Sigmoid colon (tissue), 7 donors: ENCODE data around the gene OTULINL. TPM values are rescaled to one million over a fixed set of nuclear protein-coding genes. Genes with fewer than 3 reads are reported as not detected.

Source experiments
- DNase-seq: peaks from one replicate; pipeline ENCODE4 v3.0.0-alpha.2; 2019
- H3K27ac ChIP-seq, 4 donors: fragments of 200-600 bp; sonication (generic); one replicate each; pipeline ENCODE4 v1.5.1; 2016 to 2019; ENCODE audit warnings: mild to moderate bottlenecking in 1 of 4
- H3K27me3 ChIP-seq, 3 donors: fragments of 200-600 bp; sonication (generic); one replicate each; pipeline ENCODE4 v1.5.1; 2019; ENCODE audit warnings: mild to moderate bottlenecking in 1 of 3
- H3K36me3 ChIP-seq, 4 donors: fragments of 200-600 bp; sonication (generic); one replicate each; pipeline ENCODE4 v1.5.1; 2016 to 2019
- H3K4me1 ChIP-seq, 4 donors: fragments of 200-600 bp; sonication (generic); one replicate each; pipeline ENCODE4 v1.5.1; 2017 to 2019
- H3K4me3 ChIP-seq, 4 donors: fragments of 200-600 bp; sonication (generic); one replicate each; pipeline ENCODE4 v1.5.1; 2017 to 2019; ENCODE audit warnings: mild to moderate bottlenecking in 2 of 4, moderate library complexity in 1 of 4
- H3K9me3 ChIP-seq, 4 donors: fragments of 200-600 bp in 3 of 4; sonication (generic) in 3 of 4; one replicate each; pipeline versions ENCODE4 v1.5.1 to v1.6.1; 2013 to 2019
- EP300 ChIP-seq, 4 donors: sonication (generic); formaldehyde crosslinking; IDR thresholded peaks; one replicate each; pipeline ENCODE4 v1.6.1; 2017; ENCODE audit warnings: antibody characterized with exemption in 4 of 4
- POLR2A ChIP-seq, 2 donors: fragments of 450-650 bp; IDR thresholded peaks; one replicate each; pipeline ENCODE4 v1.6.1; 2016; ENCODE audit warnings: antibody characterized with exemption in 2 of 2, mild to moderate bottlenecking in 2 of 2, moderate library complexity in 2 of 2
- POLR2AphosphoS5 ChIP-seq, 4 donors: sonication (generic); formaldehyde crosslinking; IDR thresholded peaks; one replicate each; pipeline ENCODE4 v1.6.1; 2017; ENCODE audit warnings: antibody characterized with exemption in 4 of 4
- WGBS, 2 donors: extraction: QIAGEN DNeasy Blood & Tissue Kit; methylation state at CpG; one replicate each; pipeline ENCODE4 v1.1.7; 2013; 5-methylcytosine and 5-hydroxymethylcytosine counted together
- intact Hi-C: fragments of 100-400 bp; cut with DNase I; formaldehyde crosslinking; loops from one replicate; pipeline ENCODE4 v1.15.1; 2023
- polyA plus RNA-seq, 3 donors: library from polyadenylated mRNA; stranded (reverse); fragments of 200-250 nt; gene quantifications; one replicate each; pipeline ENCODE4 v1.2.3, GENCODE V29; 2013
- total RNA-seq, 4 donors: library from RNA; depleted of rRNA; stranded (reverse); fragments of >200 nt; gene quantifications; one replicate each; pipeline ENCODE4 v1.1.0, GENCODE V29; 2016
- TF ChIP-seq, protein P1 (sequence below), 4 experiments: fragments of 450-650 bp in 3 of 4; fragments of 200-600 bp in 1 of 4; IDR thresholded peaks; one replicate each; pipeline ENCODE4 v1.5.1; 2016 to 2019; ENCODE audit warnings: antibody characterized with exemption in 4 of 4, mild to moderate bottlenecking in 3 of 4, moderate library complexity in 2 of 4
- donor health status: healthy with polysubstance abuse.
- donor health status: Bipolar disorder and iron deficiency.
- donor health status: healthy.

The OTULINL gene
- total and polyA plus RNA-seq, 7 donors = 1.9 to 21.1 (median 5.7) TPM

- TF ChIP-seq, protein P1, sequence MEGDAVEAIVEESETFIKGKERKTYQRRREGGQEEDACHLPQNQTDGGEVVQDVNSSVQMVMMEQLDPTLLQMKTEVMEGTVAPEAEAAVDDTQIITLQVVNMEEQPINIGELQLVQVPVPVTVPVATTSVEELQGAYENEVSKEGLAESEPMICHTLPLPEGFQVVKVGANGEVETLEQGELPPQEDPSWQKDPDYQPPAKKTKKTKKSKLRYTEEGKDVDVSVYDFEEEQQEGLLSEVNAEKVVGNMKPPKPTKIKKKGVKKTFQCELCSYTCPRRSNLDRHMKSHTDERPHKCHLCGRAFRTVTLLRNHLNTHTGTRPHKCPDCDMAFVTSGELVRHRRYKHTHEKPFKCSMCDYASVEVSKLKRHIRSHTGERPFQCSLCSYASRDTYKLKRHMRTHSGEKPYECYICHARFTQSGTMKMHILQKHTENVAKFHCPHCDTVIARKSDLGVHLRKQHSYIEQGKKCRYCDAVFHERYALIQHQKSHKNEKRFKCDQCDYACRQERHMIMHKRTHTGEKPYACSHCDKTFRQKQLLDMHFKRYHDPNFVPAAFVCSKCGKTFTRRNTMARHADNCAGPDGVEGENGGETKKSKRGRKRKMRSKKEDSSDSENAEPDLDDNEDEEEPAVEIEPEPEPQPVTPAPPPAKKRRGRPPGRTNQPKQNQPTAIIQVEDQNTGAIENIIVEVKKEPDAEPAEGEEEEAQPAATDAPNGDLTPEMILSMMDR (IDR thresholded peaks at IDR 0.05) = no peak
- TF ChIP-seq POLR2AphosphoS5 (IDR thresholded peaks at IDR 0.05) (no peak), EP300 (IDR thresholded peaks at IDR 0.05) (no peak), POLR2A (IDR thresholded peaks at IDR 0.05) (no peak)
- peak overlapping the region; percentile 47 to 73 (median 64) for H3K27ac ChIP-seq
- 1 to 4% methylated on average over 86 of the region's 86 CpGs for WGBS, 2 donors
- H3K36me3 ChIP-seq = no peaks in the 10 kb centered on the region
- H3K27me3 ChIP-seq = peaks cover 2 to 24% (median 23%) of the 10 kb centered on the region in 3 donors
- H3K4me3 ChIP-seq = peak overlapping the region; percentile 28 to 82 (median 70)
- no peaks in the 10 kb centered on the region for H3K9me3 ChIP-seq
- DNase-seq = peak; percentile 78
- H3K4me1 ChIP-seq = peaks cover 0 to 21% (median 18%) of the 10 kb centered on the region in 4 donors
- intact Hi-C loops = loop anchor here (5.0 to 10.0 kb wide), 3 partner anchors 80 to 187 kb away; partner anchors contain the start of gene OTULIN
Measured at GRCh38 chr5:14581891-14582796, 552 bp downstream of the OTULINL start.

DNA sequence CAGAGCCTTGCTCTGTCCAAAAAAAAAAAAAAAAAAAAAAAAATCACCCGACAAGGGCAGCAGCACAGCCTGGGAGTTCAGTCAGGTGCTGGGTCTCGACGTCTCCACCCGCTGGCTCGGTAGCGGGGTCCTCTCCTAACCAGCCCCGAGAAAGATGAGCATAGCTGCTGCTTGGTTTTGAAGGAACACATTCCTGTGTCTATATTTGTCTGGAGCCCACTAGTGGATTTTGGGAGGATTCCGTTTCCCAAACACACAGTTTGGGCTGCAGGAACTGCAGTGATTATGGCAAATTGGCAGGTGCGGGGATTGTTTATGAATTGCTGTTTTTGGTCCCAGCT lies 1.2 kb downstream of the OTULINL start:
- intact Hi-C loops = loop anchor here (5.0 to 10.0 kb wide), 3 partner anchors 80 to 188 kb away; partner anchors contain the start of gene OTULIN
- peak overlapping the region in 1 of 4 donors; percentile 73 for H3K27ac ChIP-seq
- H3K9me3 ChIP-seq = no peaks in the 10 kb centered on the region
- TF ChIP-seq POLR2AphosphoS5 (IDR thresholded peaks at IDR 0.05) (no peak), POLR2A (IDR thresholded peaks at IDR 0.05) (no peak), EP300 (IDR thresholded peaks at IDR 0.05) (no peak)
- TF ChIP-seq, protein P1 (IDR thresholded peaks at IDR 0.05) = no peak
- no peaks in the 10 kb centered on the region for H3K36me3 ChIP-seq
- H3K4me1 ChIP-seq = peaks cover 0 to 21% (median 18%) of the 10 kb centered on the region in 4 donors
- no peak for DNase-seq
- peak overlapping the region; percentile 28 to 82 (median 70) for H3K4me3 ChIP-seq
- 11 to 49% methylated on average over 9 of the region's 9 CpGs for WGBS, 2 donors
- H3K27me3 ChIP-seq = peaks cover 0 to 21% (median 17%) of the 10 kb centered on the region in 3 donors

- intact Hi-C loops = loop anchor here (5.0 to 10.0 kb wide), 3 partner anchors 77 to 190 kb away; partner anchors contain the start of gene OTULIN
- H3K36me3 ChIP-seq = no peaks in the 10 kb centered on the region
- no peaks in the 10 kb centered on the region for H3K9me3 ChIP-seq
- no peak for DNase-seq
- H3K27ac ChIP-seq = no peak overlapping the region
- H3K4me1 ChIP-seq = peaks cover 0 to 21% (median 18%) of the 10 kb centered on the region in 4 donors
- WGBS, 2 donors = 88 to 93% methylated on average over 7 of the region's 7 CpGs
- TF ChIP-seq, protein P1 (IDR thresholded peaks at IDR 0.05) = no peak
- TF ChIP-seq EP300 (IDR thresholded peaks at IDR 0.05) = no peak
- no peak for TF ChIP-seq POLR2AphosphoS5 (IDR thresholded peaks at IDR 0.05)
- no peak for TF ChIP-seq POLR2A (IDR thresholded peaks at IDR 0.05)
- peaks cover 0 to 7% (median 0%) of the 10 kb centered on the region in 3 donors for H3K27me3 ChIP-seq
- no peak overlapping the region for H3K4me3 ChIP-seq
Measured at GRCh38 chr5:14584848-14585247, 3.3 kb downstream of the OTULINL start.

DNA sequence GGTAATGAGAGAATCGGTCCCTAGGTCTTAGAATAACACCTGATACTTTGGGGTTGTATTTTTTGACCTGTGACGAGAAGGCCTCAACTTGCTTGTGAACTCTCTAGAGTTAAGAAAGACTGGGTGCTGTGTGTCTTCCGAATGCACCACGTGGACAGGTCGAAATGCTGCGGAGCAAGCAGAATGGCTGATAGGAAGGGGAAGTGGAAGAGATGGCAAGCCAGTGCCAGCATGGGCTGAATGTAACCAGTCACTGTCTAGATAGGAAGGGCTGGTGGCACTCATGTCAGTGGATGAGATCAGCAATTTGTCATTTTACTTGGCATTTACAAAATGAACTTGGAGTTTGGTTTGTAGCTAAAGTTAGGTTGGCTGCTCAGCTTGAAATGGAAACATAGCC lies 5.6 kb downstream of the OTULINL start:
- H3K4me1 ChIP-seq = peaks cover 0 to 9% (median 6%) of the 10 kb centered on the region in 4 donors
- WGBS, 2 donors = 90 to 93% methylated on average over 6 of the region's 6 CpGs
- no peak overlapping the region for H3K4me3 ChIP-seq
- intact Hi-C loops = loop anchor here (10.0 kb wide), 1 partner anchor 192 kb away; no protein-coding TSS in a partner anchor
- no peak for TF ChIP-seq POLR2A (IDR thresholded peaks at IDR 0.05)
- no peak for TF ChIP-seq POLR2AphosphoS5 (IDR thresholded peaks at IDR 0.05)
- no peak for TF ChIP-seq EP300 (IDR thresholded peaks at IDR 0.05)
- TF ChIP-seq, protein P1 (IDR thresholded peaks at IDR 0.05) = no peak
- H3K27ac ChIP-seq = peak overlapping the region in 1 of 4 donors; percentile 3
- no peaks in the 10 kb centered on the region for H3K27me3 ChIP-seq
- DNase-seq = peak; percentile 79
- no peaks in the 10 kb centered on the region for H3K9me3 ChIP-seq
- H3K36me3 ChIP-seq = no peaks in the 10 kb centered on the region
